Left hindlimb (tissue), 1 donor: Measurements from ENCODE around the gene CUL1.
"Not testable (repeated sequence)": the region's sequence is repeated elsewhere in the genome, so short reads cannot be mapped to it uniquely, and the experiment has no call there.

ENCODE experiments used
- DNase-seq: peaks from one replicate; pipeline ENCODE4 v3.0.0-alpha.2; 2018

Gene CUL1

GRCh38 chr7:148698007-148698396 lies 701 bp upstream of the CUL1 start:
- no peak for DNase-seq

- peak; percentile 63 for DNase-seq
Observed at GRCh38 chr7:148699024-148699781, 500 bp downstream of the CUL1 start.

- DNase-seq = no peak
Observed at GRCh38 chr7:148699782-148700629, 1.3 kb downstream of the CUL1 start.

GRCh38 chr7:148700661-148701064 lies 2.0 kb downstream of the CUL1 start:
- DNase-seq = no peak

GRCh38 chr7:148701414-148701813 lies 2.7 kb downstream of the CUL1 start:
- no peak for DNase-seq

- DNase-seq = no peak
Observed at GRCh38 chr7:148702876-148703670, 4.4 kb downstream of the CUL1 start.

- DNase-seq = not testable (repeated sequence)
Observed at GRCh38 chr7:148703671-148703962, 4.9 kb downstream of the CUL1 start.

- no peak for DNase-seq
Observed at GRCh38 chr7:148704189-148704588, 5.5 kb downstream of the CUL1 start.

GRCh38 chr7:148704970-148705369 lies 6.3 kb downstream of the CUL1 start:
- DNase-seq = no peak

GRCh38 chr7:148706368-148706767 lies 7.7 kb downstream of the CUL1 start:
- no peak for DNase-seq

- no peak for DNase-seq
Observed at GRCh38 chr7:148708026-148708885, 9.6 kb downstream of the CUL1 start.

- no peak for DNase-seq
Observed at GRCh38 chr7:148709014-148709413, 10.3 kb downstream of the CUL1 start.

- DNase-seq = not testable (repeated sequence)
Observed at GRCh38 chr7:148710426-148710825, 11.7 kb downstream of the CUL1 start.

GRCh38 chr7:148711191-148712102 lies 12.7 kb downstream of the CUL1 start:
- DNase-seq = no peak

- DNase-seq = no peak
Observed at GRCh38 chr7:148712678-148713329, 14.1 kb downstream of the CUL1 start.

GRCh38 chr7:148714498-148714897 lies 15.8 kb downstream of the CUL1 start:
- no peak for DNase-seq

GRCh38 chr7:148715027-148715426 lies 16.3 kb downstream of the CUL1 start:
- no peak for DNase-seq

- no peak for DNase-seq
Observed at GRCh38 chr7:148717266-148717793, 18.6 kb downstream of the CUL1 start.

GRCh38 chr7:148718431-148718830 lies 19.7 kb downstream of the CUL1 start:
- DNase-seq = no peak

GRCh38 chr7:148719753-148720152 lies 21.1 kb downstream of the CUL1 start:
- DNase-seq = no peak

- DNase-seq = no peak
Observed at GRCh38 chr7:148720472-148720871, 21.8 kb downstream of the CUL1 start.
